Caco-2 (cell line): ENCODE measurements around the gene OSGEPL1. TPM values are rescaled to one million over a fixed set of nuclear protein-coding genes. Genes with fewer than 3 reads are reported as not detected.

Source experiments
- BruUV-seq: library from RNA; stranded (reverse); fragments of 400-500 nt; replicated peaks from 2 replicates; lab custom pipeline; 2021; lab: Mats Ljungman, UMichigan
- CTCF ChIA-PET: fragments of 300-600 bp; sonication (Branson Sonifier 250); formaldehyde crosslinking; loops from one replicate; lab custom pipeline; 2022; ENCODE audit warnings: antibody characterized with exemption; lab: Charles Lee
- POLR2A ChIA-PET: fragments of 300-600 bp; sonication (Branson Sonifier 250); formaldehyde crosslinking; loops from one replicate; lab custom pipeline; 2022; ENCODE audit warnings: antibody characterized with exemption; lab: Charles Lee
- DNase-seq, 2 experiments: peaks; one replicate each; pipeline versions ENCODE4 v3.0.0 to v3.0.0-alpha.2; 2020 to 2022
- H3K27me3 ChIP-seq: replicated peaks from 2 replicates; pipeline ENCODE4 v1.6.0; 2011; ENCODE audit warnings: low read length; ENCODE audit not compliant: control insufficient read depth, insufficient read depth
- H3K36me3 ChIP-seq: 2 replicates; pipeline ENCODE4 v1.5.1; 2011; ENCODE audit warnings: low read length; ENCODE audit not compliant: control insufficient read depth, insufficient read depth
- H3K4me1 ChIP-seq: fragments of 250-450 bp; sonication (Bioruptor Pico); 2 replicates; pipeline ENCODE4 v1.5.1; 2020; ENCODE audit warnings: mild to moderate bottlenecking
- H3K4me3 ChIP-seq: 2 replicates; pipeline ENCODE4 v1.5.1; 2011; ENCODE audit warnings: low read depth, mild to moderate bottlenecking, control low read depth, low read length
- H3K9me3 ChIP-seq: fragments of 250-450 bp; sonication (Bioruptor Pico); 2 replicates; pipeline ENCODE4 v1.5.1; 2020; ENCODE audit warnings: mild to moderate bottlenecking, moderate library complexity
- H3K27ac Mint-ChIP-seq: one replicate; pipeline ENCODE4 v1.8.0; 2022; ENCODE audit warnings: mixed read lengths; ENCODE audit not compliant: unreplicated experiment
- H3K27me3 Mint-ChIP-seq: one replicate; pipeline ENCODE4 v1.8.0; 2022; ENCODE audit warnings: mixed read lengths; ENCODE audit not compliant: insufficient read depth, unreplicated experiment
- H3K36me3 Mint-ChIP-seq: one replicate; pipeline ENCODE4 v1.8.0; 2022; ENCODE audit warnings: mild to moderate bottlenecking, mixed read lengths; ENCODE audit not compliant: insufficient read depth, unreplicated experiment
- H3K4me1 Mint-ChIP-seq: one replicate; pipeline ENCODE4 v1.8.0; 2022; ENCODE audit warnings: low read depth, mixed read lengths; ENCODE audit not compliant: unreplicated experiment
- H3K4me3 Mint-ChIP-seq: one replicate; pipeline ENCODE4 v1.8.0; 2022; ENCODE audit warnings: mild to moderate bottlenecking, moderate library complexity, mixed read lengths; ENCODE audit not compliant: unreplicated experiment
- H3K9me3 Mint-ChIP-seq: one replicate; pipeline ENCODE4 v1.8.0; 2022; ENCODE audit warnings: mixed read lengths; ENCODE audit not compliant: unreplicated experiment
- intact Hi-C: fragments of 100-400 bp; cut with micrococcal nuclease; formaldehyde crosslinking; loops from one replicate; pipeline ENCODE4 v1.10.0; 2022; ENCODE audit not compliant: unreplicated experiment
- total RNA-seq: library from RNA; stranded (reverse); gene quantifications from 2 replicates; pipeline ENCODE4 v1.2.3, GENCODE V29; 2022
- TF ChIP-seq, protein P1 (sequence below), 2 experiments: fragments of 200-600 bp in 1 of 2; IDR thresholded peaks; 1 replicate in 1 of 2; 2 replicates in 1 of 2; pipeline versions ENCODE4 v1.5.1 to v1.8.0; 2011 to 2022; ENCODE audit warnings: antibody characterized with exemption in 1 of 2, control low read depth in 1 of 2, inconsistent platforms in 1 of 2, low read depth in 1 of 2, low read length in 1 of 2, mild to moderate bottlenecking in 1 of 2, moderate library complexity in 1 of 2; ENCODE audit not compliant: insufficient read depth in 1 of 2, severe bottlenecking in 1 of 2, unreplicated experiment in 1 of 2

OSGEPL1 gene
- total RNA-seq, 1 experiment from 2014 or later = 5.0 TPM

DNA sequence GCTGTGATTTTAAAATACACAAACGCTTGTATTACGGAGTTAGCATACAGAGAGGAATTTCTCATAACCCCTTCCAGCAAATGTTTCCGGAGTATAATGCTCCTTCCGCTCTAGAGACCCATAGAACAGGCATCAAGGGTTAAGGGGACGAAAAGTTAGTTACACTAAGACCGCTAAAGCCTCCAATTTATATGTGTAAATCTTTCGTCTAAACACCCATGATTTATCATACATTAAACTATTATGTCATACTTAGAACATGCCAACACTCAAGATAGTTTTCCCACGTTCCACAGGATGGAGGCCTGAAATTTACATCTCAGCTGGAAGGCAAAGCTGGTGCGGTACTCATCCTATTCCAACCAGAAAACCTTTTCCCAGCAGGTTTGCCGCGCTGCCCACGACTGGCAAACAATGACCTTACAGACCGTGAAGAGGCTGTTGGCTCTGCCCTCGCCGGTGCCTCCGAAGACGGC, 20.9 kb upstream of the OSGEPL1 start:
- no peaks in the 10 kb centered on the region for H3K9me3 Mint-ChIP-seq

DNA sequence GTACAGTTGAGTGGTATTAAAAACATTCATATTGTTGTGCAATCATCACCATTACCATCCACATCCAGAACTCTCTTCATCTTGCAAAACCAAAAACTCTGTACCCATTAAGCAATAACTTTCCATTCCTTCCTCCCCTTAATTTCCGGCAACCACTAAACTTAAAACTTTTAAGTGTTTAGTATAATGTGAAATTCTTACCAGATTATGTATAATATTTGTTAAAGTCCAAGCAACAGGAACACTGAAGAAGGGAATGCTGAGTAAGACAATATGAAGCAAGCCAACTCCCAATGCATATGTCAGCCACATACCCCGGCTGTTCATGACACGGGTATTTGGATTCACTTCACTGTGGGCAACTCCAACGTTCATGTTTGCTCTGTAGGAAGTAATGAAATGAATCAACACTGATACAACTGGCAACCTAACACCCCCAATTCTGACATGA, 19.7 kb upstream of the OSGEPL1 start:
- Mint-ChIP-seq H3K4me1 (peaks cover 23% of the 10 kb centered on the region), H3K4me3 (peak overlapping the region; percentile 83), H3K27ac (no peak overlapping the region), H3K36me3 (peaks cover 69% of the 10 kb centered on the region), H3K27me3 (no peaks in the 10 kb centered on the region), H3K9me3 (no peaks in the 10 kb centered on the region)
- no peak for DNase-seq
- Histone ChIP-seq H3K36me3 (no peaks in the 10 kb centered on the region), H3K9me3 (no peaks in the 10 kb centered on the region), H3K4me3 (peak overlapping the region; percentile 88; the same call in 1 of the 2 replicates), H3K27me3 (no peaks in the 10 kb centered on the region), H3K4me1 (peaks cover 5% of the 10 kb centered on the region; the same call in 1 of the 2 replicates)
- TF ChIP-seq, protein P1, sequence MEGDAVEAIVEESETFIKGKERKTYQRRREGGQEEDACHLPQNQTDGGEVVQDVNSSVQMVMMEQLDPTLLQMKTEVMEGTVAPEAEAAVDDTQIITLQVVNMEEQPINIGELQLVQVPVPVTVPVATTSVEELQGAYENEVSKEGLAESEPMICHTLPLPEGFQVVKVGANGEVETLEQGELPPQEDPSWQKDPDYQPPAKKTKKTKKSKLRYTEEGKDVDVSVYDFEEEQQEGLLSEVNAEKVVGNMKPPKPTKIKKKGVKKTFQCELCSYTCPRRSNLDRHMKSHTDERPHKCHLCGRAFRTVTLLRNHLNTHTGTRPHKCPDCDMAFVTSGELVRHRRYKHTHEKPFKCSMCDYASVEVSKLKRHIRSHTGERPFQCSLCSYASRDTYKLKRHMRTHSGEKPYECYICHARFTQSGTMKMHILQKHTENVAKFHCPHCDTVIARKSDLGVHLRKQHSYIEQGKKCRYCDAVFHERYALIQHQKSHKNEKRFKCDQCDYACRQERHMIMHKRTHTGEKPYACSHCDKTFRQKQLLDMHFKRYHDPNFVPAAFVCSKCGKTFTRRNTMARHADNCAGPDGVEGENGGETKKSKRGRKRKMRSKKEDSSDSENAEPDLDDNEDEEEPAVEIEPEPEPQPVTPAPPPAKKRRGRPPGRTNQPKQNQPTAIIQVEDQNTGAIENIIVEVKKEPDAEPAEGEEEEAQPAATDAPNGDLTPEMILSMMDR (IDR thresholded peaks at IDR 0.05; ENCODE audit: insufficient read depth in 1 of 2, low read depth in 1 of 2, low read length in 1 of 2, severe bottlenecking in 1 of 2, unreplicated experiment in 1 of 2) = no peak
- BruUV-seq = no TSS peak
- intact Hi-C loops = loop anchor here (5.0 to 10.0 kb wide), 2 partner anchors 120 to 403 kb away; partner anchors contain the start of gene ASNSD1
- POLR2A ChIA-PET = no interaction called here
- CTCF ChIA-PET = no interaction called here

More for the DNA sequence above, 20.9 kb upstream of the OSGEPL1 start:
- H3K27me3 ChIP-seq = no peaks in the 10 kb centered on the region
- H3K36me3 ChIP-seq = no peaks in the 10 kb centered on the region
- peaks cover 60% of the 10 kb centered on the region for H3K36me3 Mint-ChIP-seq
- no peak for DNase-seq
- H3K4me1 ChIP-seq = peaks cover 5% of the 10 kb centered on the region; the same call in 1 of the 2 replicates
- H3K27ac Mint-ChIP-seq = peak overlapping the region; percentile 82
- TF ChIP-seq, protein P1 (IDR thresholded peaks at IDR 0.05; ENCODE audit: insufficient read depth in 1 of 2, low read depth in 1 of 2, low read length in 1 of 2, severe bottlenecking in 1 of 2, unreplicated experiment in 1 of 2) = no peak
- intact Hi-C loops = loop anchor here (5.0 to 10.0 kb wide), 2 partner anchors 121 to 401 kb away; partner anchors contain the start of gene ASNSD1
- CTCF ChIA-PET = interaction anchor here (1.0 to 2.7 kb wide), 2 partner anchors 15 to 21 kb away, joined by 8 to 14 read pairs; partner anchors contain the start of gene OSGEPL1
- H3K4me3 ChIP-seq = peak overlapping the region; percentile 88
- POLR2A ChIA-PET = interaction anchor here (0.6 to 2.4 kb wide), 3 partner anchors 15 to 308 kb away, joined by 3 to 16 read pairs (median 3); partner anchors contain the start of gene OSGEPL1
- BruUV-seq = no TSS peak
- no peaks in the 10 kb centered on the region for H3K9me3 ChIP-seq
- H3K4me3 Mint-ChIP-seq = peak overlapping the region; percentile 83
- H3K4me1 Mint-ChIP-seq = peaks cover 23% of the 10 kb centered on the region
- H3K27me3 Mint-ChIP-seq = no peaks in the 10 kb centered on the region

DNA sequence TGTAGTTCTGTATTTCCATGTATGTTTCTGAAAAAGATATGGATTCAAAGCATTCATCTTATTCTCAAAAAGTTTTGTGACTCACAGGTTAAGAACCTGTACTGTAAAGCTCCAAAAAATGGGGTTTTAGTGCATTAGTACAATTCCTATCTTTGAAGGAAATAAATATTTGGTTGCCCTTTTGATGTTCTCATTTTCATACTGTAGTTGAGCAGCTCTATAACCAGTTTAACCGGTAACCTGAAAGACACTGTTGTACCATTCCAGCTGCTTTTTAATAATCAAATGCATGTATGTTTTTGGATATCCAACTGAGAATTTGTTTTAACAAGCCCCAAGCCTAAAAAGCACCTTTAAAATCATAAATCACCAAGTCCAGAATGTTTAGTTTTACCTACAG, 9.6 kb upstream of the OSGEPL1 start:
- H3K27me3 Mint-ChIP-seq = no peaks in the 10 kb centered on the region
- no peaks in the 10 kb centered on the region for H3K4me1 Mint-ChIP-seq
- TF ChIP-seq, protein P1 (IDR thresholded peaks at IDR 0.05; ENCODE audit: insufficient read depth in 1 of 2, low read depth in 1 of 2, low read length in 1 of 2, severe bottlenecking in 1 of 2, unreplicated experiment in 1 of 2) = no peak
- no peaks in the 10 kb centered on the region for H3K27me3 ChIP-seq
- no peaks in the 10 kb centered on the region; the same call in 1 of the 2 replicates for H3K36me3 ChIP-seq
- H3K4me3 ChIP-seq = no peak overlapping the region
- H3K4me3 Mint-ChIP-seq = no peak overlapping the region
- DNase-seq = no peak
- H3K27ac Mint-ChIP-seq = no peak overlapping the region
- POLR2A ChIA-PET = no interaction called here
- CTCF ChIA-PET = interaction anchor here (1.5 kb wide), 1 partner anchor 10 kb away, joined by 5 read pairs; the partner anchor contains the start of gene OSGEPL1
- H3K9me3 ChIP-seq = no peaks in the 10 kb centered on the region
- no TSS peak for BruUV-seq
- H3K36me3 Mint-ChIP-seq = peaks cover 51% of the 10 kb centered on the region
- H3K4me1 ChIP-seq = no peaks in the 10 kb centered on the region
- intact Hi-C loops = no loop called here
- no peaks in the 10 kb centered on the region for H3K9me3 Mint-ChIP-seq
